Uterus (tissue), 4 donors: ENCODE measurements around the gene PNCK. TPM values are rescaled to one million over a fixed set of nuclear protein-coding genes. Genes with fewer than 3 reads are reported as not detected.

Experiments used
- DNase-seq, 2 donors: peaks; one replicate each; pipeline ENCODE4 v3.0.0-alpha.2; 2019 to 2020
- H3K27ac ChIP-seq, 2 donors: fragments of 200-600 bp; sonication (generic); 1 replicate in 1 of 2; 2 replicates in 1 of 2; pipeline ENCODE4 v1.5.1; 2016 to 2018
- H3K27me3 ChIP-seq, 2 donors: fragments of 200-600 bp; sonication (generic); one replicate each; pipeline ENCODE4 v1.5.1; 2018 to 2019; ENCODE audit warnings: control low read depth in 1 of 2
- H3K36me3 ChIP-seq, 2 donors: fragments of 200-600 bp; sonication (generic); one replicate each; pipeline ENCODE4 v1.5.1; 2019; ENCODE audit warnings: control low read depth in 1 of 2
- H3K4me1 ChIP-seq, 2 donors: fragments of 200-600 bp; sonication (generic); one replicate each; pipeline ENCODE4 v1.5.1; 2018 to 2019; ENCODE audit warnings: control low read depth in 1 of 2
- H3K4me3 ChIP-seq, 2 donors: fragments of 200-600 bp; sonication (generic); 1 replicate in 1 of 2; 2 replicates in 1 of 2; pipeline ENCODE4 v1.5.1; 2018 to 2019; ENCODE audit warnings: mild to moderate bottlenecking in 1 of 2
- H3K9me3 ChIP-seq, 2 donors: fragments of 200-600 bp; sonication (generic); one replicate each; pipeline ENCODE4 v1.5.1; 2019; ENCODE audit warnings: control low read depth in 1 of 2
- POLR2A ChIP-seq, 2 donors: fragments of 450-650 bp; IDR thresholded peaks; one replicate each; pipeline ENCODE4 v1.6.1; 2016; ENCODE audit warnings: antibody characterized with exemption in 2 of 2, mild to moderate bottlenecking in 1 of 2, moderate library complexity in 1 of 2
- intact Hi-C: fragments of 100-400 bp; cut with DNase I; formaldehyde crosslinking; loops from one replicate; pipeline ENCODE4 v1.15.1; 2023; ENCODE audit warnings: low total_unique reads
- total RNA-seq, 4 donors: library from RNA; depleted of rRNA in 3 of 4; stranded (reverse); fragments of >200 nt in 3 of 4; gene quantifications; one replicate each; pipeline versions ENCODE4 v1.1.0 to v1.2.4, GENCODE V29; 2014 to 2023
- TF ChIP-seq, protein P1 (sequence below), 4 experiments: fragments of 200-600 bp in 2 of 4; fragments of 450-650 bp in 2 of 4; sonication (generic) in 2 of 4; IDR thresholded peaks; one replicate each; pipeline ENCODE4 v1.5.1; 2016 to 2019; ENCODE audit warnings: antibody characterized with exemption in 4 of 4, mild to moderate bottlenecking in 2 of 4, moderate library complexity in 1 of 4
- donor health status: DM: yes; HTN: yes; CAD: no.

The PNCK gene
- total RNA-seq, 4 donors from 2014 or later: 1.8 to 8.5 (median 5.9) TPM; not detected in 1

DNA sequence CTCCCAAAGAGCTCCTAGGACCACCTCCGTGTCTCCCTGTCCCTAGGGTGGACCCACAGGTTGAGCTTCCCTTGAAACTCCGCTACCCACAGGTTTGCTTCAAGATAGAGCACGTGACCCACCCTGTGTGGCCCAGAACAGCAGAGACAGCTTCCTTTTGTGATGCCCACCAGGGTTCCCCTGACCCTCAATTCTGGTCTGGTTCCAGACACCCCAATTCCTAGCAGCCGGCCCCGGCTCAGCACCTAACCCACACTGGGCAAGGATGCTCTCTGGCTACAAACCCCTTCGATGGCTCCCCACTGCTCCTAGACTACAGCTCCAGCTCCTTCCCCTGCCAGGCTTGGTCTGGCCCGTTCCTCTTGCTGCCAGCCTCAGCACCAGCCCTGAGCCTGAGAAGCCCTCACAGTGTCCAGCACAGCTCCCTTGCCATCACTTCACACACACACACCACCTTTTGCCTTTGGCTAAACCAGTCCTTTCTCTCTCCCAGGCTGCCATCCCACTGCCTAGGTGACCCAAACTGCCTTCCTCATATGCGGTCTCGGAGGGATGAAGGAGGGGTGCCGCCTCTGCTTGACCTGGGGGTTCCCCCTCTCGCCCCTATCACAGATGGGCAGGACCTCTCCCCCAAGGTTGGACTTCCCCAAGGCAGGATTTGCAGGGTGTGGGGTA is 6.2 kb downstream of the PNCK start:
- TF ChIP-seq, protein P1, sequence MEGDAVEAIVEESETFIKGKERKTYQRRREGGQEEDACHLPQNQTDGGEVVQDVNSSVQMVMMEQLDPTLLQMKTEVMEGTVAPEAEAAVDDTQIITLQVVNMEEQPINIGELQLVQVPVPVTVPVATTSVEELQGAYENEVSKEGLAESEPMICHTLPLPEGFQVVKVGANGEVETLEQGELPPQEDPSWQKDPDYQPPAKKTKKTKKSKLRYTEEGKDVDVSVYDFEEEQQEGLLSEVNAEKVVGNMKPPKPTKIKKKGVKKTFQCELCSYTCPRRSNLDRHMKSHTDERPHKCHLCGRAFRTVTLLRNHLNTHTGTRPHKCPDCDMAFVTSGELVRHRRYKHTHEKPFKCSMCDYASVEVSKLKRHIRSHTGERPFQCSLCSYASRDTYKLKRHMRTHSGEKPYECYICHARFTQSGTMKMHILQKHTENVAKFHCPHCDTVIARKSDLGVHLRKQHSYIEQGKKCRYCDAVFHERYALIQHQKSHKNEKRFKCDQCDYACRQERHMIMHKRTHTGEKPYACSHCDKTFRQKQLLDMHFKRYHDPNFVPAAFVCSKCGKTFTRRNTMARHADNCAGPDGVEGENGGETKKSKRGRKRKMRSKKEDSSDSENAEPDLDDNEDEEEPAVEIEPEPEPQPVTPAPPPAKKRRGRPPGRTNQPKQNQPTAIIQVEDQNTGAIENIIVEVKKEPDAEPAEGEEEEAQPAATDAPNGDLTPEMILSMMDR (IDR thresholded peaks at IDR 0.05): no peak
- TF ChIP-seq POLR2A (IDR thresholded peaks at IDR 0.05): no peak
- Histone ChIP-seq H3K36me3 (no peaks in the 10 kb centered on the region), H3K27me3 (peaks cover 0 to 17% of the 10 kb centered on the region in 2 donors), H3K4me1 (no peaks in the 10 kb centered on the region), H3K27ac (no peak overlapping the region), H3K9me3 (no peaks in the 10 kb centered on the region), H3K4me3 (no peak overlapping the region)
- DNase-seq: no peak
- intact Hi-C loops: loop anchor here (10.0 kb wide), 1 partner anchor 113 kb away; no protein-coding TSS in a partner anchor

DNA sequence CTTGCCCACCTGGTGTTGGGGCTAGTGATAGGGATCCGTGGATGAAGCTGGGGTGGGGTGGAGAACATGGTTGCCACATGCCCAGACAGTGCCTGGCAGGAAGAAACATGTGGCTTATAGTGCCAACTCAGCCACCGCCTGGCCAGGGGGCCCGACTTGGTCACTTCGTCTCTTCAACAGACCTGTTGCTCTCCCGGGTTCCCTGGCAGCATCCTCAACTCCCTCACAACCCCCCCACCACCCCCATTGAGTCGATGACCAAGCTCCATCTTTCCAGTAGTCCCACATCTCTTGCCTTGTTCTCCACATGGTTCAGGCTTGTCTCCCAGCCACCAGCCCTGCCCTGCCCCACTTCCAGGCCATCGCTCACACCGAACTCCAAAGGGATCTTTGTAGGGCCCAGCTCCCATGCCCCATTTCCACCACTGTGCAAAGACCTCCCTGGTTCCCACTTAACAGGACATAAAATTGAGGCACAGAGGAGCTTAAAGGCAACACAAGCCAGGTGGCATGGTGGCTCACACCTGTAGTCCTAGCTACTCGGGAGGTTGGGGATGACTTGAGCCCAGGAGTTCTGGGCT is 7.8 kb downstream of the PNCK start:
- TF ChIP-seq, protein P1 (IDR thresholded peaks at IDR 0.05): no peak
- no peak for TF ChIP-seq POLR2A (IDR thresholded peaks at IDR 0.05)
- intact Hi-C loops: loop anchor here (10.0 kb wide), 1 partner anchor 111 kb away; no protein-coding TSS in a partner anchor
- Histone ChIP-seq H3K27ac (no peak overlapping the region), H3K9me3 (no peaks in the 10 kb centered on the region), H3K4me1 (no peaks in the 10 kb centered on the region), H3K4me3 (no peak overlapping the region), H3K36me3 (no peaks in the 10 kb centered on the region), H3K27me3 (peaks cover 0 to 26% of the 10 kb centered on the region in 2 donors)
- DNase-seq: no peak

DNA sequence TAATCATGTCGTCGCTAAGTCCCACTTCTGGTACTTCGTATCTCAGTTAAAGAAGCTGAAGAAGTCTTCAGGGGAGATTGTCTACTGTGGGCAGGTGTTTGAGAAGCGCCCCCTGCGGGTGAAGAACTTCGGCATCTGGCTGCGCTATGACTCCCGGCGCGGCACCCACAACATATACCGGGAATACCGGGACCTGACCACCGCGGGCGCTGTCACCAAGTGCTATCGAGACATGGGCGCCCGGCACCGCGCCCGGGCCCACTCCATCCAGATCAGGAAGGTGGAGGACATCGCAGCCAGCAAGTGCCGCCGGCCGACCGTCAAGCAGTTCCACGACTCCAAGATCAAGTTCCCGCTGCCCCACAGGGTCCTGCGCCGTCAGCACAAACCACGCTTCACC is 11.3 kb downstream of the PNCK start:
- Histone ChIP-seq H3K4me1 (no peaks in the 10 kb centered on the region), H3K27ac (no peak overlapping the region), H3K27me3 (peaks cover 0 to 26% of the 10 kb centered on the region in 2 donors), H3K9me3 (no peaks in the 10 kb centered on the region), H3K36me3 (no peaks in the 10 kb centered on the region), H3K4me3 (no peak overlapping the region)
- no peak for DNase-seq
- intact Hi-C loops: loop anchor here (10.0 kb wide), 1 partner anchor 107 kb away; no protein-coding TSS in a partner anchor
- TF ChIP-seq POLR2A (IDR thresholded peaks at IDR 0.05): no peak
- TF ChIP-seq, protein P1 (IDR thresholded peaks at IDR 0.05): peak in 2 of 4 experiments; percentile 28

DNA sequence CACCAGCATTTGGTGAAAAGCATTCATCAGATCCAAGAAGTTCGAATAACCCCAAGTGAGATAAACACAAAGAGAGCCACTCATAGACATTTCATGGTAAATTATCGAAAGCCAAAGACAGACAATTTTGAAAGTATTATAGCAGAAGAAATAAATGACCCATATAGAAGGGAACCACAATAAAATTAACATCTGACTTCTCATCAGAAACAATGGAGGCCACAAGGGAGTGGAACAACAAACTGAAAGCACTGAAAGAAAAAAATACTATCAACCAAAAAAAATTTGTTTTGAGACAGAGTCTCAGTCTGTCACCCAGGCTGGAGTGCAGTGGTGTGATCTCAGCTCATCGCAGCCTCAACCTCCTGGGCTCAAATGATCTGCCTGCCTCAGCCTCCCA is 14.3 kb downstream of the PNCK start:
- Histone ChIP-seq H3K27ac (no peak overlapping the region), H3K9me3 (no peaks in the 10 kb centered on the region), H3K4me3 (no peak overlapping the region), H3K4me1 (no peaks in the 10 kb centered on the region), H3K27me3 (peaks cover 0 to 26% of the 10 kb centered on the region in 2 donors), H3K36me3 (no peaks in the 10 kb centered on the region)
- TF ChIP-seq, protein P1 (IDR thresholded peaks at IDR 0.05): no peak
- TF ChIP-seq POLR2A (IDR thresholded peaks at IDR 0.05): no peak
- DNase-seq: no peak
- intact Hi-C loops: no loop called here

DNA sequence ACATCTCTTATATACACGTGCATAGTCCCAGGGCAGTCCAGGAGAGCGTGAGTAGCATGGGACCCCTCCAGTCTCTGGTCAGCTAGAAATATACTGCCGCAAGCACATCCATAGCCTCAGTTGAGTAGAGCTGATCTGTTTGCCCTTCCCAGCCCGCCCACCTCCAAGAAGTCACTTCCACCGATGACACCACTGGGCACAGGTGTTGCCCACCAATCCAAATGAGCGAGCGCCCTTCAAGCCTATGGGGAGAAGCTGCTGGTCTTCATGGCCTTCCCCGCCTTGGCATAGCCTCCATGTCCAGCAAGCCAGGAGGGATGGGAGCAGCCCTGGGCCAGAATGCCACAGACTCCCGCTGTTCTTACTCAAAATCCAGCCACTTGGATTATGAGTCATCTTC is 16.5 kb downstream of the PNCK start:
- intact Hi-C loops: no loop called here
- TF ChIP-seq, protein P1 (IDR thresholded peaks at IDR 0.05): no peak
- TF ChIP-seq POLR2A (IDR thresholded peaks at IDR 0.05): no peak
- Histone ChIP-seq H3K36me3 (no peaks in the 10 kb centered on the region), H3K9me3 (no peaks in the 10 kb centered on the region), H3K27ac (no peak overlapping the region), H3K4me1 (no peaks in the 10 kb centered on the region), H3K4me3 (no peak overlapping the region), H3K27me3 (peaks cover 0 to 10% of the 10 kb centered on the region in 2 donors)
- peak in 1 of 2 donors; percentile 6 for DNase-seq
